H1 (cell line): ENCODE results near the gene WDR45B. TPM values are rescaled to one million over a fixed set of nuclear protein-coding genes. Genes with fewer than 3 reads are reported as not detected.

Source experiments
- ATF2 ChIP-seq: IDR thresholded peaks from 2 replicates; pipeline ENCODE4 v1.6.1; 2012; ENCODE audit warnings: low read length, inconsistent platforms
- NANOG ChIP-seq: IDR thresholded peaks from 2 replicates; pipeline ENCODE4 v1.6.1; 2011; ENCODE audit warnings: low read length, low read depth, mild to moderate bottlenecking, inconsistent platforms; ENCODE audit not compliant: insufficient read depth, poor library complexity, severe bottlenecking
- RNF2 ChIP-seq: fragments of 200-900, 300-1000 bp; sonication (generic); IDR thresholded peaks from 2 replicates; pipeline ENCODE4 v1.7.1; 2016; ENCODE audit warnings: borderline replicate concordance, low read depth, mild to moderate bottlenecking, antibody characterized with exemption, low read length; ENCODE audit not compliant: poor library complexity, severe bottlenecking; ENCODE audit errors: missing control alignments
- SAP30 ChIP-seq: fragments of 300-600 bp; sonication (generic); IDR thresholded peaks from 2 replicates; pipeline ENCODE4 v1.7.1; 2012; ENCODE audit warnings: low read length, moderate library complexity, mild to moderate bottlenecking, inconsistent platforms; ENCODE audit not compliant: insufficient read depth, insufficient replicate concordance
- SP2 ChIP-seq: IDR thresholded peaks from 2 replicates; pipeline ENCODE4 v1.6.1; 2012; ENCODE audit warnings: mild to moderate bottlenecking, low read length, inconsistent platforms
- polyA plus RNA-seq, 7 experiments: library from polyadenylated mRNA; depleted of rRNA in 3 of 7; stranded (reverse) in 5 of 7; unstranded in 2 of 7; fragments of >200 nt in 5 of 7; fragments of 200-250 nt in 2 of 7; gene quantifications; 1 replicate in 5 of 7; 2 replicates in 1 of 7; 4 replicates in 1 of 7; pipeline versions ENCODE4 v1.2.1 to v1.2.3, GENCODE V29; 2011 to 2013; ENCODE audit warnings: missing spikeins in 2 of 7, mixed read lengths in 2 of 7
- total RNA-seq: library from RNA; stranded (reverse); fragmentation: NEBNext Ultra II Directional; extraction: Animal tissue kit (Norgen Biotek cat#: 25700); gene quantifications from 2 replicates; pipeline ENCODE4 v1.2.1, GENCODE V29; 2021

The WDR45B gene
- total and polyA plus RNA-seq, 2 of the 8 experiments (the other 6 are each of a cell fraction or from before 2014, with no cell fraction given) = 82.0 to 100 TPM

GRCh38 chr17:82664701-82665182, 16.5 kb upstream of the WDR45B start (continued):
- TF ChIP-seq ATF2 = no peak
- TF ChIP-seq RNF2 = no peak
- no peak for TF ChIP-seq NANOG
- TF ChIP-seq SP2 = no peak
- TF ChIP-seq SAP30 = no peak
